ENCODE measurements around the gene CRY2.
A peak's percentile ranks its signal among the peaks of the same experiment; 100 is the strongest.

CRY2 gene

DNA sequence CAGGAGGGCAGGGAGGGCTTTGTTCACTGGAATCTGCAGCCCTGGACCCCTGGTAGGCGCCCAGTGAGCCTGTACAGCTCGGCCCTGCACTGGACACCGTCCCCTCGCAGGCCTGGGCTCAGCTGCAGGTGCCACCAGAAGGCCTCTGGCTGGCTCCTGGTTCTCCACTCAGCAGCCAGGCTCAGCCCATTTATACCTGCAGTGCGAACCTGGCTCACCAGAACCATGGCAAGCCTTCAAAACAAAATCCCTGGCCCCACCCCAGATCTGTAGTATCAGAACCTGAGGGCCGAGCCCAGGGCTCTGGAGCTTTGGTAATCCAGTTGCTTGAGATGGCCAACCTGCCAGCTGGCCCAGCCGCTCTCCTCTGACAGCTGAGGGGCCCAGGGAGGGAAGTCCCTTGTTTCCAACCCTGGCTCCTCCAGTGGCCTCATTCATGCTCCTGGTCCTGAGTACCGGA is 60.7 kb downstream of the CRY2 start:
- Histone ChIP-seq H3K27ac (ENCODE audit: low read length) (no peak overlapping the region), H3K36me3 (ENCODE audit: control insufficient read depth, insufficient read depth, low read length) (peaks cover 17% of the 10 kb centered on the region), H3K27me3 (ENCODE audit: control insufficient read depth, insufficient read depth, low read length) (no peaks in the 10 kb centered on the region), H3K4me3 (ENCODE audit: low read length) (no peak overlapping the region), H3K4me1 (ENCODE audit: control insufficient read depth, insufficient read depth, low read length) (no peaks in the 10 kb centered on the region), H3K9me3 (ENCODE audit: control insufficient read depth, insufficient read depth, low read length) (no peaks in the 10 kb centered on the region)
- no peak for DNase-seq (ENCODE audit: low read depth, low spot score)
- no CpG with 5 or more reads among the region's 8 CpGs for WGBS (ENCODE audit: insufficient coverage, insufficient read length)

DNA sequence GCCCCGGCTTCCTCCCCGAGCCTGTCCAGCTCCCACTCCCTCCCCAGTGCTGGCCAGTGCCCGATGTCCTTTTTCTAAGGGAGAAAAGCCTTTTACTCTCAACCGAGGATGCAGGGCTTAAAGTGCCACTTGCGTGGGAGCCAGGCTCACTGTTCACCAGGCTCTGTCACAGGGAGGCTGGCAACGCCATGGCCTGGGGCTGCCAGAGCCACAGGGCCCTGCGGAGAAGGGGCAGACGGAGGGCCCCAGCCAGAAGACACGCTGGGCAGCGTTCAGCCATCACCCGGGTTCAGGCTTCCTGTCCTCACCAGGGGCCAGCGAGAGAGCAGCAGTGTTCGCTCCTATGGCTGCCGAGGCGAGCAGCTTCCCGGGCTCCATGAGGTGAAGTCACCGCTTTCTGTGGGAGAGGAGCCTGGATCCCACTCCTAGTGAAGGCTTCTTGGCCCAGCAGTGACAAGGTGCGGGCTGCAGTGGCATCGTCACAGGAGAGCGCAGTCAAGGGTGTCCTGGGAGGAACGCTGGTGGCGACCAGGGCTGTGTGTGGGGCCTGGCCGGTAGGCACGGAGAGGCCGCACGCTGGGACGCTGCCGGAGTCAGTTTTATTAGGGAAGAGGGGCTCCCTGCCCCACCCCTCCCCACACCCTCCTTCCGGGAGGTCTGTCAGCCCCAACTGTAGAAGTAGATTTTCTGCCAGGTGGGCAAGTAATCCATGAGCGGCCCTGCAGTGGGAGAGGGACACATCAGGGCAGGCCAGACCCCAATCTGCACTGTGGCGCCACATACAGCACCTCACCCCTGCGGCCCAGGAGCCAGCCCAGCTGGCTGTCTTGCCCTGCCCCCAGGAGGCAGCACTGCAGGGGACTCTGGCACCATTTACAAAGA is 62.6 kb downstream of the CRY2 start:
- peaks cover 18% of the 10 kb centered on the region for H3K36me3 ChIP-seq (ENCODE audit: control insufficient read depth, insufficient read depth, low read length)
- no peak overlapping the region for H3K27ac ChIP-seq (ENCODE audit: low read length)
- no peak for DNase-seq (ENCODE audit: low read depth, low spot score)
- H3K9me3 ChIP-seq (ENCODE audit: control insufficient read depth, insufficient read depth, low read length) = no peaks in the 10 kb centered on the region
- WGBS (ENCODE audit: insufficient coverage, insufficient read length) = no CpG with 5 or more reads among the region's 32 CpGs
- no peak overlapping the region for H3K4me3 ChIP-seq (ENCODE audit: low read length)
- no peaks in the 10 kb centered on the region for H3K27me3 ChIP-seq (ENCODE audit: control insufficient read depth, insufficient read depth, low read length)
- H3K4me1 ChIP-seq (ENCODE audit: control insufficient read depth, insufficient read depth, low read length) = no peaks in the 10 kb centered on the region

DNA sequence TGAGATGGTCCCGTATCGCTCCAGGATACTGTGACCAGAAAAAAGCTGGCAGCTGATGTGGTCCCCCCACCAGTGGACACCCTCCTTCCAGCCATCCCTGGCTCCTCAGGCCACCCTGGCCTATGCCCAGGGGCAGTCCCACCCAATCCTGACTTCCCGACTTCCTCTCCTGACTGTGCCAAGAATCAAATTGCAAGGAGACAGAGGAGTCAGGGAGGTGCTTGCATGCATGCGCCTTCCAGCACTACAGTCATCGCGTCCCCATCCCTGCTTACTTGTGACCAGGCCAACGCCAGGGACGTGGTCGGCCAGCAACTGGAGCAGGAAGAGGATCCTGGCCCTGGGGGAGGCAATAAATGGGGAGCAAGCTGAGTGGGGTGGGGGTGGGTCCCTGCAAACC is 63.3 kb downstream of the CRY2 start:
- Histone ChIP-seq H3K36me3 (ENCODE audit: control insufficient read depth, insufficient read depth, low read length) (peaks cover 18% of the 10 kb centered on the region), H3K27ac (ENCODE audit: low read length) (no peak overlapping the region), H3K27me3 (ENCODE audit: control insufficient read depth, insufficient read depth, low read length) (no peaks in the 10 kb centered on the region), H3K4me1 (ENCODE audit: control insufficient read depth, insufficient read depth, low read length) (no peaks in the 10 kb centered on the region), H3K4me3 (ENCODE audit: low read length) (no peak overlapping the region), H3K9me3 (ENCODE audit: control insufficient read depth, insufficient read depth, low read length) (no peaks in the 10 kb centered on the region)
- no peak for DNase-seq (ENCODE audit: low read depth, low spot score)
- no CpG with 5 or more reads among the region's 9 CpGs for WGBS (ENCODE audit: insufficient coverage, insufficient read length)

- no peak overlapping the region for H3K4me3 ChIP-seq (ENCODE audit: low read length)
- no peaks in the 10 kb centered on the region for H3K27me3 ChIP-seq (ENCODE audit: control insufficient read depth, insufficient read depth, low read length)
- no CpG with 5 or more reads among the region's 19 CpGs for WGBS (ENCODE audit: insufficient coverage, insufficient read length)
- H3K9me3 ChIP-seq (ENCODE audit: control insufficient read depth, insufficient read depth, low read length) = no peaks in the 10 kb centered on the region
- H3K36me3 ChIP-seq (ENCODE audit: control insufficient read depth, insufficient read depth, low read length) = peaks cover 18% of the 10 kb centered on the region
- no peak for DNase-seq (ENCODE audit: low read depth, low spot score)
- H3K27ac ChIP-seq (ENCODE audit: low read length) = no peak overlapping the region
- peaks cover 1% of the 10 kb centered on the region; the same call in 1 of the 2 replicates for H3K4me1 ChIP-seq (ENCODE audit: control insufficient read depth, insufficient read depth, low read length)
These were observed 66.2 kb downstream of the CRY2 start for GRCh38 chr11:45913514-45913913.

- WGBS (ENCODE audit: insufficient coverage, insufficient read length) = no CpG with 5 or more reads among the region's 22 CpGs
- H3K27ac ChIP-seq (ENCODE audit: low read length) = no peak overlapping the region
- no peak overlapping the region for H3K4me3 ChIP-seq (ENCODE audit: low read length)
- H3K4me1 ChIP-seq (ENCODE audit: control insufficient read depth, insufficient read depth, low read length) = peaks cover 1% of the 10 kb centered on the region; the same call in 1 of the 2 replicates
- no peaks in the 10 kb centered on the region for H3K27me3 ChIP-seq (ENCODE audit: control insufficient read depth, insufficient read depth, low read length)
- H3K36me3 ChIP-seq (ENCODE audit: control insufficient read depth, insufficient read depth, low read length) = peaks cover 18% of the 10 kb centered on the region
- no peaks in the 10 kb centered on the region for H3K9me3 ChIP-seq (ENCODE audit: control insufficient read depth, insufficient read depth, low read length)
- DNase-seq (ENCODE audit: low read depth, low spot score) = no peak
These were observed 66.8 kb downstream of the CRY2 start for GRCh38 chr11:45913942-45914635.

- H3K36me3 ChIP-seq (ENCODE audit: control insufficient read depth, insufficient read depth, low read length) = peaks cover 13% of the 10 kb centered on the region
These were observed 68.2 kb downstream of the CRY2 start for GRCh38 chr11:45915446-45915845.

GRCh38 chr11:45917286-45917622 is 70.0 kb downstream of the CRY2 start:
- Histone ChIP-seq H3K9me3 (ENCODE audit: control insufficient read depth, insufficient read depth, low read length) (no peaks in the 10 kb centered on the region), H3K4me3 (ENCODE audit: low read length) (peak overlapping the region; percentile 80; the same call in 1 of the 2 replicates), H3K27me3 (ENCODE audit: control insufficient read depth, insufficient read depth, low read length) (no peaks in the 10 kb centered on the region), H3K27ac (ENCODE audit: low read length) (no peak overlapping the region), H3K4me1 (ENCODE audit: control insufficient read depth, insufficient read depth, low read length) (peaks cover 11% of the 10 kb centered on the region), H3K36me3 (ENCODE audit: control insufficient read depth, insufficient read depth, low read length) (peaks cover 13% of the 10 kb centered on the region)
- no CpG with 5 or more reads among the region's 16 CpGs for WGBS (ENCODE audit: insufficient coverage, insufficient read length)
- DNase-seq (ENCODE audit: low read depth, low spot score) = no peak

More at GRCh38 chr11:45915446-45915845, 68.2 kb downstream of the CRY2 start:
- no CpG with 5 or more reads among the region's 13 CpGs for WGBS (ENCODE audit: insufficient coverage, insufficient read length)
- no peaks in the 10 kb centered on the region for H3K9me3 ChIP-seq (ENCODE audit: control insufficient read depth, insufficient read depth, low read length)
- peaks cover 4% of the 10 kb centered on the region for H3K4me1 ChIP-seq (ENCODE audit: control insufficient read depth, insufficient read depth, low read length)
- H3K27ac ChIP-seq (ENCODE audit: low read length) = no peak overlapping the region
- DNase-seq (ENCODE audit: low read depth, low spot score) = no peak
- no peak overlapping the region for H3K4me3 ChIP-seq (ENCODE audit: low read length)
- H3K27me3 ChIP-seq (ENCODE audit: control insufficient read depth, insufficient read depth, low read length) = no peaks in the 10 kb centered on the region

DNA sequence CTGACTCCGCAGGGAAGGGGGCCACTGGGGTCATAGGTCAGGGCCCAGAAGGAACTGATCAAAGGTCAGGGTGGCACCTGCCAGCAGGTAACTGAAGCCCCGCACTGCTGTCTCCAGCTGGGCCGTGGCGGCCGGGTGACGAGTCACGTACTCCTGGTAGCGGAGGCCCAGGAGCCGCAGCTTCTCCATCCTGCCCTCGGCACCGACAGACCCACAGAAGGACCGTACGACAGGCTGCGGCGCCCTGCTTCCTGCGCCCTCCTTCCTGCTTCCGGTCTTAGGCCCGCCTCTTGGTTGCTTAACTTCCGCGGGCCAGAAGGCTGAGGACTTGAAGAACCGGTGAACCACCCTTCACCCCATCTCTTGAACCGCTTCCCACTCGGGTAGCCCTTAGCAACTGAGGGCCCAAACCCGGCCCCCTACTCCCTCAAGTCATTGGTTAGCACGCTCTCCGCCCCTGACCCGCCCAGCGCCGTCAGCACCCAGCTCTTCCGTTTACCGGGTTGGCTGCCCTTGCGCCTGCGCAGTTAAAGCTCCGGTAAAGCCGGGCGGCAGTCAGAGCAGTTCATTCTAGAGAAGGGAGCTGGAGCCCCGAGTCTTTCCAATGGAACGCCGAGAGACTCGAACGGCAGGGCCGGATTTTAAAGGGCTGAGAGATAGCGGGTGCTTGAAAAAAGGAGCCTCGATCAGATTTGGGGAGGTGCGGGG is 70.5 kb downstream of the CRY2 start, which contains the start of gene PEX16:
TSS of gene PEX16 (minus strand) at position 255 of the 708 bp plus-strand sequence. CDS start at position 189, 66 bp downstream.
- H3K4me3 ChIP-seq (ENCODE audit: low read length) = peak within 1 kb of the TSS; percentile 80
- peaks cover 13% of the 10 kb centered on the region for H3K36me3 ChIP-seq (ENCODE audit: control insufficient read depth, insufficient read depth, low read length)
- no peaks in the 10 kb centered on the region for H3K9me3 ChIP-seq (ENCODE audit: control insufficient read depth, insufficient read depth, low read length)
- H3K27ac ChIP-seq (ENCODE audit: low read length) = no peak within 1 kb of the TSS
- no peaks in the 10 kb centered on the region for H3K27me3 ChIP-seq (ENCODE audit: control insufficient read depth, insufficient read depth, low read length)
- DNase-seq (ENCODE audit: low read depth, low spot score) = peak; percentile 80
- no CpG with 5 or more reads among the region's 45 CpGs for WGBS (ENCODE audit: insufficient coverage, insufficient read length)
- H3K4me1 ChIP-seq (ENCODE audit: control insufficient read depth, insufficient read depth, low read length) = peaks cover 11% of the 10 kb centered on the region

GRCh38 chr11:45918331-45918941 is 71.2 kb downstream of the CRY2 start:
- peaks cover 13% of the 10 kb centered on the region for H3K4me1 ChIP-seq (ENCODE audit: control insufficient read depth, insufficient read depth, low read length)
- peak overlapping the region; percentile 80; the same call in 1 of the 2 replicates for H3K4me3 ChIP-seq (ENCODE audit: low read length)
- H3K36me3 ChIP-seq (ENCODE audit: control insufficient read depth, insufficient read depth, low read length) = peaks cover 12% of the 10 kb centered on the region
- no peak for DNase-seq (ENCODE audit: low read depth, low spot score)
- no CpG with 5 or more reads among the region's 38 CpGs for WGBS (ENCODE audit: insufficient coverage, insufficient read length)
- H3K27ac ChIP-seq (ENCODE audit: low read length) = no peak overlapping the region
- no peaks in the 10 kb centered on the region for H3K27me3 ChIP-seq (ENCODE audit: control insufficient read depth, insufficient read depth, low read length)
- no peaks in the 10 kb centered on the region for H3K9me3 ChIP-seq (ENCODE audit: control insufficient read depth, insufficient read depth, low read length)
